Adrenal gland (tissue), 5 donors: Measurements from ENCODE around the gene LIMS2.

ENCODE experiments used
- POLR2A ChIP-seq, 2 donors: fragments of 450-650 bp; IDR thresholded peaks; one replicate each; pipeline ENCODE4 v1.6.1; 2017; ENCODE audit warnings: antibody characterized with exemption in 2 of 2, mild to moderate bottlenecking in 2 of 2, moderate library complexity in 1 of 2
- TF ChIP-seq, protein P1 (sequence below), 6 experiments: fragments of 450-650 bp in 4 of 6; fragments of 200-600 bp in 2 of 6; sonication (generic) in 1 of 6; IDR thresholded peaks; 1 replicate in 5 of 6; 2 replicates in 1 of 6; pipeline versions ENCODE4 v1.5.1 to v1.8.0; 2016 to 2021; ENCODE audit warnings: antibody characterized with exemption in 6 of 6, mild to moderate bottlenecking in 2 of 6, moderate library complexity in 1 of 6
- donor health status: DM: no; HTN: no; CAD: no.

DNA sequence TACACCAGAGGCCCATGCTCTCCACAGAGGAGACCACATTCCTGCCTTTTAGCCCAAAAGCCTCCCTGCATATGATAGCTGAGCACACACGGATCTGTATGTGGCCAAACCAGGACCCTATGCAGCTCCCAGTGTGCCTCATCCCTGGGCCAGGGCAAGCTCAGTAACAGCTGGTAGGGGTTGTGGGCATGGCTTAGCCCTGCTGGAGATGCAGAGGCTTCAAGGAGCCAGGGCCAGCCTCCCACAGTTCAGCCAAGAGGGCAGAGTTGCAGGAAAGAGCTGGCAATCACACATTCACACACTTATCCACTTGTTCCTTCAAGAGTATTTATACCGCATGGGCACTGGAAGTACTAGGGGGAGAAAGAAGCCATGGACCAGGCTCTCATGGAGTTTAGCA lies 1.6 kb upstream of the LIMS2 start:
- TF ChIP-seq, protein P1, sequence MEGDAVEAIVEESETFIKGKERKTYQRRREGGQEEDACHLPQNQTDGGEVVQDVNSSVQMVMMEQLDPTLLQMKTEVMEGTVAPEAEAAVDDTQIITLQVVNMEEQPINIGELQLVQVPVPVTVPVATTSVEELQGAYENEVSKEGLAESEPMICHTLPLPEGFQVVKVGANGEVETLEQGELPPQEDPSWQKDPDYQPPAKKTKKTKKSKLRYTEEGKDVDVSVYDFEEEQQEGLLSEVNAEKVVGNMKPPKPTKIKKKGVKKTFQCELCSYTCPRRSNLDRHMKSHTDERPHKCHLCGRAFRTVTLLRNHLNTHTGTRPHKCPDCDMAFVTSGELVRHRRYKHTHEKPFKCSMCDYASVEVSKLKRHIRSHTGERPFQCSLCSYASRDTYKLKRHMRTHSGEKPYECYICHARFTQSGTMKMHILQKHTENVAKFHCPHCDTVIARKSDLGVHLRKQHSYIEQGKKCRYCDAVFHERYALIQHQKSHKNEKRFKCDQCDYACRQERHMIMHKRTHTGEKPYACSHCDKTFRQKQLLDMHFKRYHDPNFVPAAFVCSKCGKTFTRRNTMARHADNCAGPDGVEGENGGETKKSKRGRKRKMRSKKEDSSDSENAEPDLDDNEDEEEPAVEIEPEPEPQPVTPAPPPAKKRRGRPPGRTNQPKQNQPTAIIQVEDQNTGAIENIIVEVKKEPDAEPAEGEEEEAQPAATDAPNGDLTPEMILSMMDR (IDR thresholded peaks at IDR 0.05): no peak
- TF ChIP-seq POLR2A (IDR thresholded peaks at IDR 0.05): no peak
